Measurements from ENCODE around the gene PLXNA2. TPM values are rescaled to one million over a fixed set of nuclear protein-coding genes. Genes with fewer than 3 reads are reported as not detected.

Gene PLXNA2
- total RNA-seq, 1 experiment from 2014 or later: 0.06 TPM

GRCh38 chr1:208243527-208243966 is 637 bp downstream of the PLXNA2 start:
- H3K27me3 ChIP-seq (replicated peaks; ENCODE audit: insufficient read depth, low read depth, low read length, poor library complexity): peaks cover 76% of the 10 kb centered on the region
- intact Hi-C loops (cut with micrococcal nuclease; ENCODE audit: unreplicated experiment): no loop called here
- DNase-seq (ENCODE audit: low spot score): peak; percentile 12
- BruUV-seq (replicated peaks): no TSS peak
- H3K27ac ChIP-seq (ENCODE audit: low read depth, low read length, poor library complexity, severe bottlenecking): no peak overlapping the region
- H3K4me3 ChIP-seq (ENCODE audit: low read depth, low read length, poor library complexity, severe bottlenecking): peak overlapping the region; percentile 43
- peak; percentile 86 for TF ChIP-seq EZH2 (IDR thresholded peaks at IDR 0.05; ENCODE audit: borderline replicate concordance, low read depth, low read length, poor library complexity, severe bottlenecking)
- TF ChIP-seq CTCF (conservative IDR thresholded peaks at IDR 0.05; ENCODE audit: low read depth, low read length): no peak
- H3K4me1 ChIP-seq (ENCODE audit: insufficient read depth, low read length, poor library complexity, severe bottlenecking): peaks cover 4% of the 10 kb centered on the region
- POLR2A ChIA-PET (ENCODE audit: low non-redundant PET): no interaction called here
- H3K9me3 ChIP-seq (ENCODE audit: low read depth, low read length, poor library complexity, severe bottlenecking): no peaks in the 10 kb centered on the region
- no peaks in the 10 kb centered on the region for H3K36me3 ChIP-seq (ENCODE audit: insufficient read depth, low read length, poor library complexity, severe bottlenecking)
- CTCF ChIA-PET: interaction anchor here (3.0 kb wide), 1 partner anchor 222 kb away, joined by 56 read pairs; no protein-coding TSS in a partner anchor

DNA sequence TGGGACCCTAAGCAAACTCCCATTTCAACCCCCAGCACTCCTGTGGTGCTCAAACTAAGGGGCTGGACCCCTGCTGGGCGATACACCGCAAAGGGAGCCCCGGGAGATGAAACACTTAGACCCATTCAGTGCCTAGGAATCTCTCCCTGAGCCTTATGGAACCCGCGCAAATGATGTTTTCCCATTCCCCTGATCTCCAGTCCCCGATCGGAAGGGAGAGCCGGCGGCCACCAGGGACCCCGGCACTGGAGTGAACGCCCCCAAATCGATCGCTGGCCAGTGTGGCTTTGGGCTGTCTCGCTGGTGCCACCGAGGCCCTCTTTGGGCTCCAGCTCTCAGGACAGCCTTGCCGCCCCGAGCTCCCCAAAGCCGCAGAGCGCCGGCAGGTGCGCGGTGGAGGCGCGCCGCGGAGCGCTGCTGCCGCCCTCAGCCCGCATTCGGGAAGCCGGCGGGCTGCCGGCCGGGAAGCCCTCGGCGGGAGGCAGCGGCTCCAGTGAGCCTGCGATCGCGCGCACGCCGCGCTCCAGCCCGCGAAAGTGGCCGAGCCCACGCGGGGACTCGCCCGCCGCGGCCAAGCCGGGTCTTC is 1.1 kb downstream of the PLXNA2 start:
- no peak overlapping the region for H3K27ac ChIP-seq (ENCODE audit: low read depth, low read length, poor library complexity, severe bottlenecking)
- no peaks in the 10 kb centered on the region for H3K9me3 ChIP-seq (ENCODE audit: low read depth, low read length, poor library complexity, severe bottlenecking)
- POLR2A ChIA-PET (ENCODE audit: low non-redundant PET): no interaction called here
- peaks cover 4% of the 10 kb centered on the region for H3K4me1 ChIP-seq (ENCODE audit: insufficient read depth, low read length, poor library complexity, severe bottlenecking)
- intact Hi-C loops (cut with micrococcal nuclease; ENCODE audit: unreplicated experiment): no loop called here
- BruUV-seq (replicated peaks): no TSS peak
- TF ChIP-seq EZH2 (IDR thresholded peaks at IDR 0.05; ENCODE audit: borderline replicate concordance, low read depth, low read length, poor library complexity, severe bottlenecking): peak; percentile 91
- no peak for TF ChIP-seq CTCF (conservative IDR thresholded peaks at IDR 0.05; ENCODE audit: low read depth, low read length)
- CTCF ChIA-PET: interaction anchor here (3.0 kb wide), 1 partner anchor 221 kb away, joined by 56 read pairs; no protein-coding TSS in a partner anchor
- H3K4me3 ChIP-seq (ENCODE audit: low read depth, low read length, poor library complexity, severe bottlenecking): peak overlapping the region; percentile 43
- H3K36me3 ChIP-seq (ENCODE audit: insufficient read depth, low read length, poor library complexity, severe bottlenecking): no peaks in the 10 kb centered on the region
- peak; percentile 18 for DNase-seq (ENCODE audit: low spot score)
- H3K27me3 ChIP-seq (replicated peaks; ENCODE audit: insufficient read depth, low read depth, low read length, poor library complexity): peaks cover 78% of the 10 kb centered on the region

- no peak overlapping the region for H3K4me3 ChIP-seq (ENCODE audit: low read depth, low read length, poor library complexity, severe bottlenecking)
- intact Hi-C loops (cut with micrococcal nuclease; ENCODE audit: unreplicated experiment): no loop called here
- peaks cover 4% of the 10 kb centered on the region for H3K4me1 ChIP-seq (ENCODE audit: insufficient read depth, low read length, poor library complexity, severe bottlenecking)
- H3K9me3 ChIP-seq (ENCODE audit: low read depth, low read length, poor library complexity, severe bottlenecking): no peaks in the 10 kb centered on the region
- ChIA-PET CTCF (no interaction called here), POLR2A (ENCODE audit: low non-redundant PET) (no interaction called here)
- TF ChIP-seq EZH2 (IDR thresholded peaks at IDR 0.05; ENCODE audit: borderline replicate concordance, low read depth, low read length, poor library complexity, severe bottlenecking): no peak
- TF ChIP-seq CTCF (conservative IDR thresholded peaks at IDR 0.05; ENCODE audit: low read depth, low read length): no peak
- H3K27ac ChIP-seq (ENCODE audit: low read depth, low read length, poor library complexity, severe bottlenecking): no peak overlapping the region
- no peaks in the 10 kb centered on the region for H3K36me3 ChIP-seq (ENCODE audit: insufficient read depth, low read length, poor library complexity, severe bottlenecking)
- no peak for DNase-seq (ENCODE audit: low spot score)
- no TSS peak for BruUV-seq (replicated peaks)
- peaks cover 83% of the 10 kb centered on the region for H3K27me3 ChIP-seq (replicated peaks; ENCODE audit: insufficient read depth, low read depth, low read length, poor library complexity)
Measured at GRCh38 chr1:208242146-208242545, 2.0 kb downstream of the PLXNA2 start.
